Fibroblast of lung (primary cell): Measurements from ENCODE around the gene PRKCD. TPM values are rescaled to one million over a fixed set of nuclear protein-coding genes. Genes with fewer than 3 reads are reported as not detected.

Experiments used
- DNase-seq, 2 donors: peaks; one replicate each; pipeline versions ENCODE4 v3.0.0 to v3.0.0-alpha.2; 2010; ENCODE audit warnings: low read depth in 2 of 2
- H2AFZ ChIP-seq: 2 replicates; pipeline ENCODE4 v1.5.1; 2012; ENCODE audit warnings: low read length, control low read depth, inconsistent platforms
- H3K27ac ChIP-seq: 2 replicates; pipeline ENCODE4 v1.5.1; 2011; ENCODE audit warnings: low read length, control low read depth; ENCODE audit not compliant: insufficient read depth
- H3K27me3 ChIP-seq: 2 replicates; pipeline ENCODE4 v1.5.1; 2011; ENCODE audit warnings: mild to moderate bottlenecking, low read length; ENCODE audit not compliant: control insufficient read depth, insufficient read depth
- H3K36me3 ChIP-seq: 2 replicates; pipeline ENCODE4 v1.5.1; 2011; ENCODE audit warnings: low read length; ENCODE audit not compliant: control insufficient read depth, insufficient read depth
- H3K4me1 ChIP-seq: 2 replicates; pipeline ENCODE4 v1.5.1; 2011; ENCODE audit warnings: low read length; ENCODE audit not compliant: control insufficient read depth, insufficient read depth; ENCODE audit errors: extremely low read depth
- H3K4me2 ChIP-seq: 2 replicates; pipeline ENCODE4 v1.5.1; 2011; ENCODE audit warnings: low read length, control low read depth; ENCODE audit not compliant: insufficient read depth; ENCODE audit errors: extremely low read depth
- H3K4me3 ChIP-seq, 4 experiments: fragments of 200-600 bp in 1 of 4; sonication (generic) in 1 of 4; replicated peaks in 1 of 4; 2 replicates each; pipeline ENCODE4 v1.5.1; 2011 to 2016; ENCODE audit warnings: low read length in 4 of 4, low read depth in 3 of 4, mild to moderate bottlenecking in 3 of 4, control low read depth in 2 of 4, inconsistent platforms in 1 of 4, mixed read lengths in 1 of 4; ENCODE audit not compliant: insufficient read depth in 1 of 4; ENCODE audit errors: control extremely low read depth in 1 of 4
- H3K79me2 ChIP-seq: 2 replicates; pipeline ENCODE4 v1.5.1; 2012; ENCODE audit warnings: mild to moderate bottlenecking, low read length, inconsistent platforms; ENCODE audit not compliant: control insufficient read depth, insufficient read depth
- H3K9ac ChIP-seq: 2 replicates; pipeline ENCODE4 v1.5.1; 2011; ENCODE audit warnings: mild to moderate bottlenecking, low read length, control low read depth; ENCODE audit not compliant: insufficient read depth
- H3K9me3 ChIP-seq: 2 replicates; pipeline ENCODE4 v1.5.1; 2012; ENCODE audit warnings: low read depth, low read length; ENCODE audit not compliant: control insufficient read depth, insufficient read depth
- H4K20me1 ChIP-seq: 2 replicates; pipeline ENCODE4 v1.5.1; 2011; ENCODE audit warnings: low read length; ENCODE audit not compliant: control insufficient read depth, insufficient read depth; ENCODE audit errors: extremely low read depth
- EZH2 ChIP-seq: IDR thresholded peaks from 2 replicates; pipeline ENCODE4 v1.5.1; 2012; ENCODE audit warnings: low read length, control low read depth, mild to moderate bottlenecking; ENCODE audit errors: missing control alignments
- polyA plus RNA-seq, 2 donors: library from polyadenylated mRNA; depleted of rRNA in 1 of 2; stranded (reverse) in 1 of 2; unstranded in 1 of 2; fragments of >200 nt; gene quantifications; 2 replicates each; pipeline ENCODE4 v1.2.1, GENCODE V29; 2011 to 2012; ENCODE audit warnings: missing spikeins in 1 of 2
- total RNA-seq: library from RNA; depleted of rRNA; stranded (reverse); fragments of >200 nt; gene quantifications from 2 replicates; pipeline ENCODE4 v1.2.1, GENCODE V29; 2014
- TF ChIP-seq, protein P1 (sequence below), 2 donors: IDR thresholded peaks in 1 of 2; conservative IDR thresholded peaks in 1 of 2; 1 replicate in 1 of 2; 2 replicates in 1 of 2; pipeline ENCODE4 v1.5.1; 2011 to 2012; ENCODE audit warnings: low read length in 2 of 2, control low read depth in 1 of 2, inconsistent platforms in 1 of 2, low read depth in 1 of 2, mild to moderate bottlenecking in 1 of 2

The PRKCD gene
- total and polyA plus RNA-seq, 2 donors (not counting 1 experiment from before 2014, with no cell fraction given): 3.8 to 21.2 TPM

DNA sequence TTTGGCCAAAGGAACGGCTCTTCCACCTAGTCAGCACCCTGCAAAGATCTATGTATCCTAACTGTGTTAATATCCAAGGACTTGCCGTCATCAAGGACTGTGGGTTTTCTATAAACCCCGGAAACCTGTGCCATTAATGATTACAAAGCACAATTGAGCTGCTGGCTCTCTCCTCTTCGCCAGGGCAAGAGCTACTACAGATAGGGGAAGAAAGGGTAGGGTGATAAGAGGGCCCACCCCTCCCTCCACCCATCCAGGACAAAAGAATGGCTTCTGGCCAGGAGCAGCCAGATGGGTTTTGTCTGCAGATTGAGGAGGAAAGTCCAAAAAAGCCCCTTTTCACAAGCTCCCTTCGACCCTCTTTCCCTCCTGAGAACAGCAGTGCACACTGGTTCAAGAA is 40.7 kb upstream of the PRKCD start:
- Histone ChIP-seq H3K9ac (no peak overlapping the region), H4K20me1 (no peaks in the 10 kb centered on the region), H3K27ac (no peak overlapping the region), H3K9me3 (no peaks in the 10 kb centered on the region), H2AFZ (no peak overlapping the region), H3K4me1 (no peaks in the 10 kb centered on the region), H3K79me2 (no peaks in the 10 kb centered on the region), H3K36me3 (peaks cover 7% of the 10 kb centered on the region), H3K4me2 (no peak overlapping the region), H3K4me3 (no peak overlapping the region), H3K27me3 (no peaks in the 10 kb centered on the region)
- TF ChIP-seq, protein P1, sequence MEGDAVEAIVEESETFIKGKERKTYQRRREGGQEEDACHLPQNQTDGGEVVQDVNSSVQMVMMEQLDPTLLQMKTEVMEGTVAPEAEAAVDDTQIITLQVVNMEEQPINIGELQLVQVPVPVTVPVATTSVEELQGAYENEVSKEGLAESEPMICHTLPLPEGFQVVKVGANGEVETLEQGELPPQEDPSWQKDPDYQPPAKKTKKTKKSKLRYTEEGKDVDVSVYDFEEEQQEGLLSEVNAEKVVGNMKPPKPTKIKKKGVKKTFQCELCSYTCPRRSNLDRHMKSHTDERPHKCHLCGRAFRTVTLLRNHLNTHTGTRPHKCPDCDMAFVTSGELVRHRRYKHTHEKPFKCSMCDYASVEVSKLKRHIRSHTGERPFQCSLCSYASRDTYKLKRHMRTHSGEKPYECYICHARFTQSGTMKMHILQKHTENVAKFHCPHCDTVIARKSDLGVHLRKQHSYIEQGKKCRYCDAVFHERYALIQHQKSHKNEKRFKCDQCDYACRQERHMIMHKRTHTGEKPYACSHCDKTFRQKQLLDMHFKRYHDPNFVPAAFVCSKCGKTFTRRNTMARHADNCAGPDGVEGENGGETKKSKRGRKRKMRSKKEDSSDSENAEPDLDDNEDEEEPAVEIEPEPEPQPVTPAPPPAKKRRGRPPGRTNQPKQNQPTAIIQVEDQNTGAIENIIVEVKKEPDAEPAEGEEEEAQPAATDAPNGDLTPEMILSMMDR (conservative IDR thresholded peaks at IDR 0.05 in 1 of 2, IDR thresholded peaks at IDR 0.05 in 1 of 2; ENCODE audit: low read depth in 1 of 2, low read length in 2 of 2): no peak
- TF ChIP-seq EZH2: no peak
- no peak for DNase-seq

DNA sequence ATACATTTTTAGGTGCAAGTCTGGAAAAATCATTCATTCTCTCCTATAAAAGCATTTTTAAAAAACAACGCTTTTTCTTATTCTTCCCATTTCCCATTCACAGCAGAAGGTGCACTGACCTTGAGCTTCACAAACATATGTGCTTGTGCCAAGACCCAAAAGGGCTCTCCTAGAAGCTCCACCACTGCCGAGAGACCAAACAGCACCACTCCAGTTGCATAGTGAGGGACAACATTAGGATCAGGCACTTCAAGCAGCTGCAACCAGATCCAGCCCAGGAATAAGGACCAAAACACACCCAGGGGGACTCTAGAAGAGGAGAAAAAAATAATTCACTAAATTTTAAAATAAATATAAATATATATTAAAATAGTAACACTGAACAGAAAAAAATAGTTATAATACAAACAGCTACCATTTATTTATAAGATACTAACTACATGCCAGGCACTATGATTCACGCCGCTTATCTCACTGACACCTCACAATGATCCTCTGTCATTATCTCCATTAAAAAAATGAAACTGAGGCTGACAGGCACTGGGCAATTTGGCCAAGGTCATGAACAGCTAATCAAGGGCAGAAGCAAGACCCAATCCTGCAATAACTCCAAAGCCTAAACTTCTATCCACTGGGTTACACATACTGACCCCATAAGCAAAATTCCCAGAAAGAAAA is 38.6 kb upstream of the PRKCD start:
- H3K4me2 ChIP-seq: no peak overlapping the region
- peaks cover 5% of the 10 kb centered on the region for H3K36me3 ChIP-seq
- H3K27me3 ChIP-seq: no peaks in the 10 kb centered on the region
- no peak overlapping the region for H3K4me3 ChIP-seq
- no peaks in the 10 kb centered on the region for H4K20me1 ChIP-seq
- no peaks in the 10 kb centered on the region for H3K79me2 ChIP-seq
- no peak overlapping the region for H3K9ac ChIP-seq
- H2AFZ ChIP-seq: no peak overlapping the region
- TF ChIP-seq, protein P1 (conservative IDR thresholded peaks at IDR 0.05 in 1 of 2, IDR thresholded peaks at IDR 0.05 in 1 of 2; ENCODE audit: low read depth in 1 of 2, low read length in 2 of 2): no peak
- no peak for TF ChIP-seq EZH2
- H3K27ac ChIP-seq: no peak overlapping the region
- no peaks in the 10 kb centered on the region for H3K4me1 ChIP-seq
- DNase-seq: no peak
- no peaks in the 10 kb centered on the region for H3K9me3 ChIP-seq

DNA sequence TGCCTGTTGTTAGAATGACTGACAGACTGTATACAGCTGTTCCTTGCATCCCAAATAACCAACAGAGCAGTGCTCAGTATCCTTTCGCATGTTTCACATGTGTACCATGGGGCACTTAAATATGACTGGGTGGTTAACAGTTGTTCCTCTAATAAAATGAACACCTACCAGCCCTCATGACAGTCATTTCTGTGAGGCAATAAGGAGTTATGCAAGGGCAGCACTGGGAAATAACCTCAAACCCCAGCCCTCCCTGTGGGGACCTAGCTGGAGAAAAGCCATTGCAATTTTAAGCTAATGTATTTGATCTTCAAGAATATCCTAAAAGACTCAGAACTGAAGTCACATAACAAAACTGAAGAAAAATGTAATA is 38.1 kb upstream of the PRKCD start:
- Histone ChIP-seq H3K9me3 (no peaks in the 10 kb centered on the region), H3K79me2 (no peaks in the 10 kb centered on the region), H3K27me3 (no peaks in the 10 kb centered on the region), H3K4me1 (no peaks in the 10 kb centered on the region), H2AFZ (no peak overlapping the region), H3K9ac (no peak overlapping the region), H4K20me1 (no peaks in the 10 kb centered on the region), H3K4me2 (no peak overlapping the region), H3K36me3 (peaks cover 5% of the 10 kb centered on the region), H3K27ac (no peak overlapping the region), H3K4me3 (no peak overlapping the region)
- TF ChIP-seq, protein P1 (conservative IDR thresholded peaks at IDR 0.05 in 1 of 2, IDR thresholded peaks at IDR 0.05 in 1 of 2; ENCODE audit: low read depth in 1 of 2, low read length in 2 of 2): no peak
- TF ChIP-seq EZH2: no peak
- DNase-seq: no peak
